ENCODE data around the gene DLG1. TPM values are rescaled to one million over a fixed set of nuclear protein-coding genes. Genes with fewer than 3 reads are reported as not detected.

The DLG1 gene
- total and polyA plus RNA-seq, 2 of the 4 experiments (the other 2 are of a cell fraction), result 21.2 to 57.7 TPM

GRCh38 chr3:197262709-197263108 is 35.7 kb downstream of the DLG1 start:
- Histone ChIP-seq H3K9ac (ENCODE audit: low read depth, low read length) (no peak overlapping the region), H2AK9ac (replicated peaks; ENCODE audit: low read depth, low read length, poor library complexity) (no peak overlapping the region), H3K27ac (ENCODE audit: insufficient read depth, low read length) (no peak overlapping the region), H3K4me2 (ENCODE audit: low read depth, low read length) (no peak overlapping the region), H3K18ac (ENCODE audit: low read depth, low read length) (no peak overlapping the region), H2AFZ (replicated peaks; ENCODE audit: low read length, poor library complexity) (no peak overlapping the region), H3K4me1 (ENCODE audit: control insufficient read depth, insufficient read depth, low read length) (peaks cover 2% of the 10 kb centered on the region), H3K4me3 (ENCODE audit: insufficient read depth, low read depth, low read length) (no peak overlapping the region), H3K4ac (ENCODE audit: low read depth, low read length) (no peak overlapping the region), H4K8ac (ENCODE audit: low read depth in 2 of 2, low read length in 2 of 2) (no peak overlapping the region), H3K14ac (replicated peaks; ENCODE audit: low read depth, low read length) (no peak overlapping the region), H2AK5ac (ENCODE audit: low read depth, low read length) (no peak overlapping the region), H3K56ac (ENCODE audit: extremely low read depth, insufficient read depth, low read length) (no peak overlapping the region), H2BK120ac (ENCODE audit: low read depth, low read length) (no peak overlapping the region), H3K9me1 (ENCODE audit: insufficient read depth, low read length) (peaks cover 3% of the 10 kb centered on the region; the same call in 1 of the 2 replicates), H3K23ac (ENCODE audit: low read depth, low read length) (no peak overlapping the region), H3K27me3 (ENCODE audit: control insufficient read depth, insufficient read depth, low read length) (no peaks in the 10 kb centered on the region), H2BK15ac (ENCODE audit: low read depth, low read length) (no peak overlapping the region), H2BK20ac (ENCODE audit: low read depth, low read length) (no peak overlapping the region), H3K36me3 (ENCODE audit: control insufficient read depth, insufficient read depth, low read length) (no peaks in the 10 kb centered on the region), H4K5ac (ENCODE audit: low read depth, low read length) (no peak overlapping the region), H2BK5ac (ENCODE audit: low read depth, low read length, poor library complexity, severe bottlenecking) (no peak overlapping the region), H4K20me1 (ENCODE audit: insufficient read depth, low read length) (peaks cover 21% of the 10 kb centered on the region), H3K79me1 (ENCODE audit: low read depth in 1 of 2, low read length in 2 of 2) (peaks cover 33 to 51% of the 10 kb centered on the region in 2 experiments), H4K91ac (ENCODE audit: insufficient read depth, low read depth, low read length) (no peak overlapping the region), H3K9me3 (ENCODE audit: control insufficient read depth, insufficient read depth, low read length) (no peaks in the 10 kb centered on the region)
- no TSS peak for BruUV-seq (replicated peaks)
- POLR2A ChIA-PET (ENCODE audit: unreplicated experiment), result interaction anchor here (0.5 kb wide), 1 partner anchor 35 kb away, joined by 6 read pairs; no protein-coding TSS in a partner anchor
- in situ Hi-C loops (cut with MboI; ENCODE audit: low sequenced_read_pairs), result no loop called here
- CTCF ChIA-PET, result interaction anchor here (0.6 kb wide), 1 partner anchor 253 kb away, joined by 3 read pairs; no protein-coding TSS in a partner anchor
- TF ChIP-seq RFX5 (IDR thresholded peaks at IDR 0.05; ENCODE audit: low read depth, low read length) (no peak), FOS (IDR thresholded peaks at IDR 0.05; ENCODE audit: low read depth, low read length) (no peak), CEBPB (IDR thresholded peaks at IDR 0.05; ENCODE audit: low read depth, low read length) (no peak), MAFK (IDR thresholded peaks at IDR 0.05; ENCODE audit: low read depth, low read length) (no peak), SMC3 (IDR thresholded peaks at IDR 0.05; ENCODE audit: low read depth, low read length) (no peak), CTCF (conservative IDR thresholded peaks at IDR 0.05; ENCODE audit: low read depth, low read length) (no peak), RCOR1 (IDR thresholded peaks at IDR 0.05; ENCODE audit: insufficient replicate concordance, low read length) (no peak), MXI1 (IDR thresholded peaks at IDR 0.05; ENCODE audit: borderline replicate concordance, low read depth, low read length) (no peak), CHD1 (IDR thresholded peaks at IDR 0.05; ENCODE audit: low read depth, low read length) (no peak), RAD21 (IDR thresholded peaks at IDR 0.05; ENCODE audit: low read length) (no peak), BHLHE40 (IDR thresholded peaks at IDR 0.05; ENCODE audit: low read depth, low read length) (no peak), POLR2A (IDR thresholded peaks at IDR 0.05; ENCODE audit: low read depth, low read length) (no peak), NFE2L2 (IDR thresholded peaks at IDR 0.05; ENCODE audit: low read depth, low read length) (no peak), USF2 (IDR thresholded peaks at IDR 0.05; ENCODE audit: low read depth, low read length) (no peak), ELK1 (IDR thresholded peaks at IDR 0.05; ENCODE audit: borderline replicate concordance, low read depth, low read length) (no peak), MAZ (IDR thresholded peaks at IDR 0.05; ENCODE audit: borderline replicate concordance, low read depth, low read length) (no peak)
- DNase-seq (no peak), ATAC-seq (ENCODE audit: low read depth) (no peak)
- intact Hi-C loops (cut with micrococcal nuclease), result no loop called here
- dilution Hi-C loops (cut with HindIII; ENCODE audit: low sequenced_read_pairs, unreplicated experiment), result no loop called here

Measured in IMR-90 (cell line).